Activated CD8-positive, alpha-beta T cell treated with anti-CD3 and anti-CD28 coated beads for 36 hours (primary cell): ENCODE data around the gene ICAM2. TPM values are rescaled to one million over a fixed set of nuclear protein-coding genes. Genes with fewer than 3 reads are reported as not detected.

Source experiments
- ATAC-seq: fragments of 200-7000 bp; cut with Tn5 transposase; one replicate; pipeline ENCODE4 v1.10.0; 2021; ENCODE audit warnings: mild to moderate bottlenecking, moderate library complexity
- CTCF ChIA-PET: fragments of 350-600 bp; sonication (Branson Sonifier 250); formaldehyde crosslinking; loops from one replicate; lab custom pipeline; 2021; ENCODE audit warnings: antibody characterized with exemption; lab: Charles Lee
- POLR2A ChIA-PET: fragments of 350-600 bp; sonication (Branson Sonifier 250); formaldehyde crosslinking; loops from one replicate; lab custom pipeline; 2021; ENCODE audit warnings: antibody characterized with exemption; lab: Charles Lee
- DNase-seq: peaks from one replicate; pipeline ENCODE4 v3.0.0-alpha.2; 2020
- H3K27ac Mint-ChIP-seq: one replicate; pipeline ENCODE4 v1.8.0; 2021; ENCODE audit warnings: mild to moderate bottlenecking, mixed read lengths
- H3K27me3 Mint-ChIP-seq: one replicate; pipeline ENCODE4 v1.8.0; 2021; ENCODE audit warnings: mixed read lengths
- H3K36me3 Mint-ChIP-seq: one replicate; pipeline ENCODE4 v1.8.0; 2021; ENCODE audit warnings: low read depth, mixed read lengths
- H3K4me1 Mint-ChIP-seq: one replicate; pipeline ENCODE4 v1.8.0; 2021; ENCODE audit warnings: low read depth, mixed read lengths
- H3K4me3 Mint-ChIP-seq: one replicate; pipeline ENCODE4 v1.8.0; 2021; ENCODE audit warnings: mild to moderate bottlenecking, moderate library complexity, mixed read lengths
- H3K9me3 Mint-ChIP-seq: one replicate; pipeline ENCODE4 v1.8.0; 2021; ENCODE audit warnings: mixed read lengths
- CTCF ChIP-seq: fragments of 200-600 bp; IDR thresholded peaks from one replicate; pipeline ENCODE4 v1.8.0; 2022; ENCODE audit warnings: antibody characterized with exemption, mild to moderate bottlenecking
- intact Hi-C: fragments of 100-400 bp; cut with micrococcal nuclease; formaldehyde crosslinking; loops from one replicate; pipeline ENCODE4 v1.10.0; 2022
- total RNA-seq, 2 experiments: library from RNA; stranded (reverse); gene quantifications; one replicate each; pipeline ENCODE4 v1.2.3, GENCODE V29; 2021

ICAM2 gene
- total RNA-seq, 2 experiments from 2014 or later, result 53.3 to 53.7 TPM

- no peaks in the 10 kb centered on the region for H3K9me3 Mint-ChIP-seq
- peak overlapping the region; percentile 78 for H3K27ac Mint-ChIP-seq
- H3K36me3 Mint-ChIP-seq, result peaks cover 50% of the 10 kb centered on the region
- no peak for TF ChIP-seq CTCF
- peaks cover 74% of the 10 kb centered on the region for H3K4me1 Mint-ChIP-seq
- peak overlapping the region; percentile 32 for H3K4me3 Mint-ChIP-seq
- ATAC-seq (no peak), DNase-seq (peak; percentile 14)
- no peaks in the 10 kb centered on the region for H3K27me3 Mint-ChIP-seq
- ChIA-PET POLR2A (interaction anchor here (0.6 to 5.1 kb wide), 7 partner anchors 11 to 83 kb away, joined by 3 to 27 read pairs (median 3); partner anchors contain the start of gene ERN1), CTCF (interaction anchor here (0.6 to 12.8 kb wide), 27 partner anchors 9 to 229 kb away, joined by 3 to 228 read pairs (median 5); partner anchors contain the start of gene ERN1)
- intact Hi-C loops, result loop anchor here (5.0 kb wide), 1 partner anchor 69 kb away; the partner anchor contains the start of gene ERN1
Measured at GRCh38 chr17:64063088-64063487, 42.7 kb upstream of the ICAM2 start.

GRCh38 chr17:64061178-64061898 lies 40.9 kb upstream of the ICAM2 start:
- intact Hi-C loops, result loop anchor here (5.0 kb wide), 1 partner anchor 71 kb away; the partner anchor contains the start of gene ERN1
- ChIA-PET POLR2A (interaction anchor here (0.7 to 5.1 kb wide), 6 partner anchors 11 to 85 kb away, joined by 3 to 27 read pairs (median 4); partner anchors contain the start of gene PRR29), CTCF (interaction anchor here (0.6 to 12.8 kb wide), 10 partner anchors 14 to 171 kb away, joined by 3 to 228 read pairs (median 6); partner anchors contain the start of genes ERN1 and ICAM2)
- Mint-ChIP-seq H3K27me3 (no peaks in the 10 kb centered on the region), H3K27ac (peak overlapping the region; percentile 77), H3K36me3 (peaks cover 45% of the 10 kb centered on the region), H3K4me1 (peaks cover 65% of the 10 kb centered on the region), H3K9me3 (no peaks in the 10 kb centered on the region), H3K4me3 (no peak overlapping the region)
- no peak for TF ChIP-seq CTCF
- ATAC-seq (peak; percentile 76), DNase-seq (peak; percentile 40)

- DNase-seq (no peak), ATAC-seq (no peak)
- ChIA-PET CTCF (interaction anchor here (1.0 to 12.8 kb wide), 6 partner anchors 9 to 231 kb away, joined by 3 to 228 read pairs (median 5); partner anchors contain the start of genes ERN1 and ICAM2), POLR2A (interaction anchor here (1.0 to 5.1 kb wide), 5 partner anchors 9 to 86 kb away, joined by 3 to 27 read pairs (median 3); no protein-coding TSS in a partner anchor)
- intact Hi-C loops, result loop anchor here (5.0 kb wide), 1 partner anchor 72 kb away; the partner anchor contains the start of gene ERN1
- Mint-ChIP-seq H3K27me3 (no peaks in the 10 kb centered on the region), H3K4me3 (no peak overlapping the region), H3K9me3 (no peaks in the 10 kb centered on the region), H3K27ac (peak overlapping the region; percentile 77), H3K4me1 (peaks cover 64% of the 10 kb centered on the region), H3K36me3 (peaks cover 43% of the 10 kb centered on the region)
- no peak for TF ChIP-seq CTCF
Measured at GRCh38 chr17:64060331-64060730, 39.9 kb upstream of the ICAM2 start.

GRCh38 chr17:64059756-64060155 lies 39.3 kb upstream of the ICAM2 start:
- POLR2A ChIA-PET, result interaction anchor here (1.0 to 5.1 kb wide), 5 partner anchors 9 to 86 kb away, joined by 3 to 27 read pairs (median 3); no protein-coding TSS in a partner anchor

More at GRCh38 chr17:64059756-64060155, 39.3 kb upstream of the ICAM2 start:
- no peaks in the 10 kb centered on the region for H3K9me3 Mint-ChIP-seq
- H3K4me3 Mint-ChIP-seq, result no peak overlapping the region
- H3K27me3 Mint-ChIP-seq, result no peaks in the 10 kb centered on the region
- H3K36me3 Mint-ChIP-seq, result peaks cover 45% of the 10 kb centered on the region
- DNase-seq (no peak), ATAC-seq (no peak)
- intact Hi-C loops, result loop anchor here (5.0 kb wide), 1 partner anchor 73 kb away; the partner anchor contains the start of gene ERN1
- H3K4me1 Mint-ChIP-seq, result peaks cover 61% of the 10 kb centered on the region
- CTCF ChIA-PET, result interaction anchor here (1.2 to 12.8 kb wide), 4 partner anchors 9 to 231 kb away, joined by 3 to 228 read pairs (median 22); partner anchors contain the start of gene ERN1
- H3K27ac Mint-ChIP-seq, result peak overlapping the region; percentile 77
- no peak for TF ChIP-seq CTCF
